Stimulated activated CD8-positive, alpha-beta memory T cell treated with anti-CD3 and anti-CD28 coated beads, Interleukin-4, amount 100 ng/mL, for 48 hours (primary cell): ENCODE data around the gene PPM1D.
"Not testable (repeated sequence)": the region's sequence is repeated elsewhere in the genome, so short reads cannot be mapped to it uniquely, and the experiment has no call there.

ENCODE experiments used
- DNase-seq: peaks from one replicate; pipeline ENCODE4 v3.0.0-alpha.2; 2020

The PPM1D gene

DNA sequence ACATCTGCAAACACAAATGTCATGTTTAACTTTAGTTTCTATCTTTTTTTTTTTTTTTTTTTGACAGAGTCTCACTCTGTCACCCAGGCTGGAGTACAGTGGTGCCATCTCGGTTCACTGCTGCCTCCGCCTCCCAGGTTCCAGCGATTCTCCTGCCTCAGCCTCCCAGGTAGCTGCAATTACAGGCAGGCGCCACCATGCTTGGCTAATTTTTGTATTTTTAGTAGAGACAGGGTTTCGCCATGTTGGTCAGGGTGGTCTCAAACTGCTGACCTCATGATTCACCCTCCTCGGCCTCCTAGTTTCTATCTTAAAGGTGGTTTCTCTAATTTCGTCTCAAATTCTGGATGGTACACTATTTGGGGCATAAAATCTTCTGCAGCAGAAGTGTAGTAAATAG, 5.8 kb upstream of the PPM1D start:
- not testable (repeated sequence) for DNase-seq

- no peak for DNase-seq
These were observed 5.3 kb upstream of the PPM1D start for GRCh38 chr17:60594734-60595133.

DNA sequence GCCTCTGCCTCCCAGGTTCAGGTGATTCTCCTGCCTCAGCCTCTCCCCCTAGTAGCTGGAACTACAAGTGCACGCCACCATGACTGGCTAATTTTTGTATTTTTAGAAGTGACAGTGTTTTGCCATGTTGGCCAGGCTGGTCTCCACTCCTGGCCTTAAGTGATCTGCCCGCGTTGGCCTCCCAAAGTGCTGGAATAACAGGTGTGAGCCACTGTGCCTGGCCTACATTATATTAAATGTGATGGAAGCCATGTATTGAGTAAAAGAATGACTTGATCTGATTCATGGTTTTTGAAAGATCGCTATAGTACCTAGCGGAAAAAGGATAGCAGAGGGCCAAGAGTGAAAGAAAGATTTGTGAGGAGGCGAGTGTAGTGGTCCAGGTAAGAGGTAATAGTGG, 2.7 kb upstream of the PPM1D start:
- DNase-seq: no peak

GRCh38 chr17:60598001-60598736, 1.8 kb upstream of the PPM1D start:
- DNase-seq: no peak

GRCh38 chr17:60599220-60599619, 773 bp upstream of the PPM1D start:
- peak; percentile 30 for DNase-seq

DNA sequence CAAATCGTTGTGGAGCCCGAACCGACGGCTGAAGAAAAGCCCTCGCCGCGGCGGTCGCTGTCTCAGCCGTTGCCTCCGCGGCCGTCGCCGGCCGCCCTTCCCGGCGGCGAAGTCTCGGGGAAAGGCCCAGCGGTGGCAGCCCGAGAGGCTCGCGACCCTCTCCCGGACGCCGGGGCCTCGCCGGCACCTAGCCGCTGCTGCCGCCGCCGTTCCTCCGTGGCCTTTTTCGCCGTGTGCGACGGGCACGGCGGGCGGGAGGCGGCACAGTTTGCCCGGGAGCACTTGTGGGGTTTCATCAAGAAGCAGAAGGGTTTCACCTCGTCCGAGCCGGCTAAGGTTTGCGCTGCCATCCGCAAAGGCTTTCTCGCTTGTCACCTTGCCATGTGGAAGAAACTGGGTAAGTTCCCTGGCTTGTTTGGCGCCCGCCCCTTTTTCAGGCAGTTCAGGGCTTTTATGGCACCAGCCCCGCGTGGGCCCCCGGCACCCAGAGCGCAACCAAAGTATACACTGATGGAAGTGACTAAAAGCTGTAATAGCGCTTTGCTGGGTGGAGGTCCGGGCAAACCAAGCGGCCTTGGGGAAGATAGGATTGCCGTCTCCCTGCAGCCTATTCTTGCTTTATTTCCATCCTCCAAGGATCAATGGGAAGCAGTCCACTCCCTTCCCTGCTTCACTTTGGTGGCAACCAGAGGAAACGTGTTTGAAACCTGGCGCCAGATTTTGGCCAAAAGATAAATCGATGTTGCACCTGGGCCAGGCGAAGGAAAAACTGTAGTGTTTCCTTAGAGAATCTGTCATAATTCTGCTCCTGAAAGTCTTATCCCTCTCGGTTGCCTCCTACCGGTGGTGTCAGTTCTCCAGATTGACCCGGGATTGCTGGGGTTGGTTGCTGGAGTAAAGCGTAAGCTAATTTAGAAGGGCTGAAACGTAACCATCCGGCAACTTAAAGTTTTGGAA, 775 bp downstream of the PPM1D start:
- DNase-seq: peak; percentile 71

DNA sequence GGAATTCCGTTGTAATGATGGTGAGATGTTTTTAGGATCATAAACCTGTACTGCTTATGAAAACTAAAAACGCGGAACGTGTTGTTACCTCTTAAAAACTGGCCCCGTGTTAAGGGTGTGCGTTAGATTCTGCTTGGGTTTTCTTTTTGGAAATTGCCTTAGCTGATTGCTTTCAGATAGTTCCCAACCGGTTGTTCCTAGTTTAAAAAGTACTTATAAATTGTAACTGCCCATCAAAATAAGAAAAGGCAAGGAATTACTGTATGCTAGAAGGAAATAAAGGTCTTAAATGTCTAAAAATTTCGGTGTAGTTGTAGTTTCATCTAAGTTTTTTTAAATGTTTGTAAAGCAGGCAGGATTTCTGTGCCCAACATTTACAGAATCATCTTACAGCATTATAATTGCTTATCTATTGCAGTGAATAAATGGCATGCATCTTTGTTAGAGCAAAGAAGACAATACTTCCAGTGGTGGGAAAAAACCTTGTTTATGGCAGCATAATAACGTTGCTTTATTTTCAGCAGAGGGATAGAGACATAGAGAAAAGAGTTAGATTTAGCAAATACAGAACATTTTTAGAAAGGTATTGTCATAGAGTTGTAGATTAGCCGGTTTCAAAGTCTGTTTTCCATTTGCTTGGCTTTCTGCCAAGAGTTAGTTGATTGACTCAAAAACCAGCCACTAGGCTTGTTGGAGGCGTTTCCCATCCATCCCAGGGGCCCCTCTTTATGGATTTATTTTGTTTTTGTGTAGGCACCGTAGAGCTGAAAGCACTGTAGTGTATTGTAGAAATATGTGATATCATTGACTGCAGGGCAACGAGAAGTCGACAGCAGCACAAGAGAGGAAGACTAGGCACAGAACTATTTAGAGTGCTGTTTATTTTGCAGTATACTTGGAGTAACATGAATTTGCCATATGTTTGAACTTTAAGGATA, 1.7 kb downstream of the PPM1D start:
- DNase-seq: peak; percentile 60

GRCh38 chr17:60602385-60602742, 2.4 kb downstream of the PPM1D start:
- no peak for DNase-seq

DNA sequence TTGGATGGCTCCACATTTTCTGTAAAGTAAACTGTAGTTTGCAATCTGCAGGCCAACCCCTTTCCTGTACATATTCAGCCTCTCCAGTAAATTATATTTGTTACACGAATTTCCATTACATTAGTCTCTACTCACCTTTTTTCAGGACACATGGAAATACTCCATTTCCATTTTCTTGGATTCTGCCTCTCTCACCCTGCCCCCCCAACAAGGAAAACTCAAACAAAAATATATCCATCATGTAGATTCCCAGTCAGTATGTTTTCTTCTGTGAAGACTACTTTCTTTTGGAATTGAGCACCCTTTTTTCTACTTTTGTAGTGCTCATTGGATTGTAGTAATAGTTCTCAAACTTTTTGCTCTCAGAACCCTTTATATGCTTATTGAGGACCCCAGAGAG, 2.9 kb downstream of the PPM1D start:
- no peak for DNase-seq

GRCh38 chr17:60603477-60603876, 3.5 kb downstream of the PPM1D start:
- not testable (repeated sequence) for DNase-seq

DNA sequence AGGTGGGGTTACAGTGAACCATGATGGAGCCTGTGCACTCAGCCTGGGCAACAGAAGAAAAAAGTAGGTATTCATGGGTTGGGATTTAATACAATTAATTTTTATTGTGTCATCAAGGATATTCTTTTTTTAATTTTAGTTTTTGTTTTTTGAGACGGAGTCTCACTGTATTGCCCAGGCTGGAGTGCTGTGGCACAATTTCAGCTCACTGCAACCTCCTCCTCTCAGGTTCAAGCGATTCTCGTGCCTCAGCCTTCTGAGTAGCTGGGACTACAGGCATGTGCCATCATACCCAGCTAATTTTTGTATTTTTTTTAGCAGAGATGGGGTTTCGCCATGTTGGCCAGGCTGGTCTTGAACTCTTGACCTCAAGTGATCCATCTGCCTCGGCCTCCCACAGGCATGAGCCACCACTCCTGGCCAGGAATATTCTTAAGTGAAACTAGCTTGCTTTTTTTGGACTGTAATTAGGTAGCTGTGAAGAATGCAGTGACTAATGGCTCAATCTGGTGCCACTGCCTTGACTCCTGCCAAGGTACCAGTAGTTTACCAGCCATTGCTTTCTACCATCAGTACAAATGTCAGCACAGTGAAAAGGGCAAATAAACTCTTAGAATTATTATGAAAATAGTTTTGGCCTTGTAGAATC, 4.8 kb downstream of the PPM1D start:
- DNase-seq: no peak

GRCh38 chr17:60606036-60606435, 6.0 kb downstream of the PPM1D start:
- DNase-seq: no peak

- DNase-seq: no peak
These were observed 10.5 kb downstream of the PPM1D start for GRCh38 chr17:60610473-60610872.

DNA sequence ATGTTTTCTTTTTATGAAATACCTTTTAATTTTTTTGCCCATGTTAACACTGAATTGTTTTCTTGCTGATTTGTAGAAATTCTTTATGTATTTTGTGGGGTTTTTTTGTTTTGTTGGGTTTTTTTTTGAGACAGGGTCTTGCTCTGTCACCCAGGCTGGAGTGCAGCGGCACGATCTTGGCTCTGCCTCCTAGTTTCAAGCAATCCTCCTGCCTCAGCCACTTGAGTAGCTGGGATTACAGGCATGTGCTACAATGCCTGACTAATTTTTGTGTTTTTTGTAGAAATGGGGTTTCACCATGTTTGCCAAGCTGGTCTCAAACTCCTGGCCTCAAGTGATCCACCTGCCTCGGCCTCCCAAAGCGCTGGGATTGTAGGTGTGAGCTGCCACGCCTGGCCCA, 11.3 kb downstream of the PPM1D start:
- not testable (repeated sequence) for DNase-seq

- DNase-seq: no peak
These were observed 13.3 kb downstream of the PPM1D start for GRCh38 chr17:60613325-60613724.

GRCh38 chr17:60613796-60614195, 13.8 kb downstream of the PPM1D start:
- DNase-seq: not testable (repeated sequence)

GRCh38 chr17:60614247-60614646, 14.3 kb downstream of the PPM1D start:
- not testable (repeated sequence) for DNase-seq

DNA sequence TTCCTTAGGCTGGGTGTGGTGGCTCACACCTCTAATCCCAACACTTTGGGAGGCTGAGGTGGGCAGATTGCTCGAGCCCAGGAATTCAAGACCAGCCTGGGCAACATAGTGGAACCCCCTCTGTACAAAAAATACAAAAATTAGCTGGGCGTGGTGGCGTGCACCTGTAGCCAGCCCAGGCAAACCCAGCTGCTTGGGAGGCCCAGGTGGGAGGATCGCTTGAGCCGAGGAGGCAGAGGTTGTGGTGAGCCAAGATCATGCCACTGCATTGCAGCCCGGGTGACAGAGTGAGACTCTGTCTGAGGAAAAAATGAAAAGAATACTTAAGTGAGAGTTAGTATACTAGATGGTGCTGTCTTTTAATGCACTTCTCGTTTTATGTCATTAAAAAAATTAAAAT, 15.1 kb downstream of the PPM1D start:
- DNase-seq: no peak

- no peak for DNase-seq
These were observed 15.8 kb downstream of the PPM1D start for GRCh38 chr17:60615840-60616239.

DNA sequence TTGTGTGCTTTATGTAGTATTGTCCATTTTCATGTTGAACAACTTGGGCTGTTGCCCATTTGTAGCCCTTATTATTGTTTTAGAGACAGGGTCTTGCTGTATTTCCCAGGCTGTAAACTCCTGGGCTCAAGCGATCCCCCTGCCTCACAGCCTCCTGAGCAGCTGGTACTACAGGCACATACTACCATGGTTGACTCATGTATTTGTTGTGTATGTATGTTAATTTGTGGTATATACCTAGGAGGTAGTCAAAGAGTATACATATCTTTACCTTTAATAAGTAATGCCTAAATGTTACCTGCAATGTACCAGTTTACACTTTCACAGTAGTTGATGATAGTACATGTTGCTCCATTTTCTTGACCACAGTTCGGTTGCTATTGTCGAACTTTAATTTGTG, 18.1 kb downstream of the PPM1D start:
- no peak for DNase-seq

DNA sequence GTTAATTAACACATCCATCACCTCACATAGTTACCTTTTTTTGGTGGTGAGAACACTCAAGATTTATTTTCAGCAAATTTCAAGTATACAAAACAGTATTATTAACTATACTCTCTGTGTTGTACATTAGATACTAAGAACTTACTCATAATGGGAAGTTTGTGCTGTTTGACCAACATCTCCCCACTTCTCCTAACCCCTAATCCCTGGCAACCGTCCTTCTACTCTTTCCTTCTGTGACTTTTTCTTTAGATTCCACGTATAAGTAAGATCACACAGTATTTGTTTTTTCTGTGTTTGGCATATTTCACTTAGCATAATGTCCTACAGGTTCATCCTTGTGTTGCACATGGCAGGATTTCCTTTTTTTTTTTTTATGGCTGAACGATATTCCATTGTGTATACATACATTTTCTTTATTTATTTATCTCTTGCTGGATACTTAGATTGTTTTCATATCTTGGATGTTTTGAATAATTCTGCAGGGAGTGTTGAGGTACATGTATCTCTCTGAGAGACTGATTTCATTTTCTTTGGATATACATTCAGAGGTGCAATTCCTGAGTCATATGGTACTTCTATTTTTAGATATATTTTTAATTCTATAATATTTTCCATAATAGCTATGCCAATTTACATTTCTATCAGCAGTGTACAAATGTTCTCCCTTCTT, 19.0 kb downstream of the PPM1D start:
- no peak for DNase-seq

- no peak for DNase-seq
These were observed 23.0 kb downstream of the PPM1D start for GRCh38 chr17:60622961-60623360.
